SK-N-SH treated with all-trans-retinoic acid at 6 μM for 48 hours (cell line): ENCODE results near the gene INTS15.

Experiments
- ATAC-seq: fragments of 200-7000 bp; cut with Tn5 transposase; 3 replicates; pipeline ENCODE4 v1.9.1; 2020; ENCODE audit warnings: mild to moderate bottlenecking, moderate library complexity
- ARNTL ChIP-seq: fragments of 450-650 bp; formaldehyde crosslinking; IDR thresholded peaks from 2 replicates; pipeline ENCODE4 v1.5.0; 2020; ENCODE audit warnings: low read depth, mild to moderate bottlenecking, moderate library complexity, borderline replicate concordance
- BACH2 ChIP-seq: fragments of 250-450 bp; sonication (Bioruptor Pico); IDR thresholded peaks from 2 replicates; pipeline ENCODE4 v1.9.0; 2021; ENCODE audit warnings: mild to moderate bottlenecking, borderline replicate concordance
- CSRNP3 ChIP-seq: fragments of 250-450 bp; sonication (Bioruptor Pico); IDR thresholded peaks from 2 replicates; pipeline ENCODE4 v1.5.1; 2021; ENCODE audit warnings: mild to moderate bottlenecking, moderate library complexity
- ESRRG ChIP-seq: fragments of 250-450 bp; sonication (Bioruptor Pico); IDR thresholded peaks from 2 replicates; pipeline ENCODE4 v1.6.1; 2021; ENCODE audit warnings: mild to moderate bottlenecking
- GLIS3 ChIP-seq: fragments of 250-450 bp; sonication (Bioruptor Pico); IDR thresholded peaks from 2 replicates; pipeline ENCODE4 v1.5.0; 2020; ENCODE audit warnings: mild to moderate bottlenecking, moderate library complexity
- ISL1 ChIP-seq: fragments of 250-450 bp; sonication (Bioruptor Pico); IDR thresholded peaks from 2 replicates; pipeline ENCODE4 v2.1.2; 2022; ENCODE audit warnings: mild to moderate bottlenecking, moderate library complexity
- OSR1 ChIP-seq: fragments of 250-450 bp; sonication (Bioruptor Pico); IDR thresholded peaks from 2 replicates; pipeline ENCODE4 v1.8.0; 2022; ENCODE audit warnings: moderate library complexity, mild to moderate bottlenecking, inconsistent platforms
- PPARA ChIP-seq: fragments of 250-450 bp; sonication (Bioruptor Pico); IDR thresholded peaks from 2 replicates; pipeline ENCODE4 v1.5.0; 2020; ENCODE audit warnings: mild to moderate bottlenecking, borderline replicate concordance
- RARB ChIP-seq: fragments of 250-450 bp; sonication (Bioruptor Pico); IDR thresholded peaks from 2 replicates; pipeline ENCODE4 v1.8.0; 2021; ENCODE audit warnings: mild to moderate bottlenecking, moderate library complexity
- SNAI2 ChIP-seq: fragments of 250-450 bp; sonication (Bioruptor Pico); IDR thresholded peaks from 2 replicates; pipeline ENCODE4 v1.5.0; 2020; ENCODE audit warnings: mild to moderate bottlenecking, moderate library complexity
- TCF4 ChIP-seq: fragments of 250-450 bp; sonication (Bioruptor Pico); IDR thresholded peaks from 2 replicates; pipeline ENCODE4 v1.8.0; 2021; ENCODE audit warnings: mild to moderate bottlenecking, moderate library complexity, borderline replicate concordance
- TOX ChIP-seq: fragments of 250-450 bp; sonication (Bioruptor Pico); IDR thresholded peaks from 2 replicates; pipeline ENCODE4 v1.8.0; 2021; ENCODE audit warnings: mild to moderate bottlenecking, moderate library complexity, borderline replicate concordance
- ZC3H10 ChIP-seq: fragments of 250-450 bp; sonication (Bioruptor Pico); IDR thresholded peaks from 2 replicates; pipeline ENCODE4 v1.5.1; 2021; ENCODE audit warnings: mild to moderate bottlenecking, moderate library complexity
- ZFP3 ChIP-seq: fragments of 250-450 bp; sonication (Bioruptor Pico); IDR thresholded peaks from 2 replicates; pipeline ENCODE4 v1.5.0; 2020; ENCODE audit warnings: mild to moderate bottlenecking, moderate library complexity
- ZNF70 ChIP-seq: fragments of 450-650 bp; formaldehyde crosslinking; IDR thresholded peaks from 2 replicates; pipeline ENCODE4 v1.5.0; 2020; ENCODE audit warnings: mild to moderate bottlenecking, moderate library complexity
- ZNF8 ChIP-seq: fragments of 450-650 bp; formaldehyde crosslinking; IDR thresholded peaks from 2 replicates; pipeline ENCODE4 v1.5.0; 2020; ENCODE audit warnings: mild to moderate bottlenecking, moderate library complexity
- TF ChIP-seq, protein P1 (sequence below): fragments of 250-450 bp; sonication (Bioruptor Pico); IDR thresholded peaks from 2 replicates; pipeline ENCODE4 v1.8.0; 2021; ENCODE audit warnings: low read depth, mild to moderate bottlenecking, moderate library complexity, borderline replicate concordance
- TF ChIP-seq, protein P2 (sequence below): fragments of 250-450 bp; sonication (Bioruptor Pico); IDR thresholded peaks from 2 replicates; pipeline ENCODE4 v1.5.0; 2020; ENCODE audit warnings: mild to moderate bottlenecking, moderate library complexity
- TF ChIP-seq, protein P3 (sequence below): fragments of 250-450 bp; sonication (Bioruptor Pico); IDR thresholded peaks from 2 replicates; pipeline ENCODE4 v1.5.1; 2020; ENCODE audit warnings: low read depth, mild to moderate bottlenecking, moderate library complexity

INTS15 gene

DNA sequence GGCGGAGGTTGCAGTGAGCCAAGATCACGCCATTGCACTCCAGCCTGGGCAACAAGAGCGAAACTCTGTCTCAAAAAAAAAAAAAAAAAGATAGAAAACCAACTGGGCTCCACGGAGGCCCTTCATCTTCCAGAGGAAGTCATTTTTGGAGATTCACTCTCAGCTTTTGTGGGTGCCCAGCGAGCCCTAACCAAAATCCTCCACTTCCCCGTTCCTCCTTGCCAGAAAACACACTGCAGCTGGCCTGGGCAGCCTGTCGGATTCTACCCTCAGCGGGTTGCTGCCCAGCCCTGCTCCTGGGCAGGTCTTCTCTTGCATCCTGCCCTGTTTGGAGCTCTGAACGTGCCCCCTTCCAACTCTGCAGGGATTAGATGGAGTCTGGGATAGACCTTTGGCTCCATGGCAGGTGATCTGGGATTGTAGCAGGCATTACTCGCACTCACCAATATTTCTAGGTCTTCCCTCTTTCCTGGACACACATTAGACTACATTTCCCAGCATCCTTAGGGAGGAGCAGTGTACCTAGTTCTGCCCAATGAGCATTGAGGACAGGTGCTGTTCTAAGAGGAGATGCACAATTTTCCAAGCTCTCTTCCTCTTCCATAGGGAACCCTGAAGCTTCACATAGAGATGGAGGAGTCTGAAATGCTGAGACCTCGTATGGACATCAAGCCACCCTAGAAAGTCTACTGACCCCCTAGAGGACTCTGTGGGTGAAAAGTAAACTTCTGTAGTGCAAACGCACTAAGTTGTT lies 43.1 kb upstream of the INTS15 start:
- TF ChIP-seq ESRRG (CRISPR knock-in tag) (no peak), ARNTL (CRISPR knock-in tag) (no peak), SNAI2 (no peak), TOX (CRISPR knock-in tag) (no peak), ZFP3 (CRISPR knock-in tag) (no peak), TCF4 (no peak), ZNF70 (CRISPR knock-in tag) (no peak), PPARA (no peak), ZNF8 (CRISPR knock-in tag) (no peak)
- TF ChIP-seq, protein P1, sequence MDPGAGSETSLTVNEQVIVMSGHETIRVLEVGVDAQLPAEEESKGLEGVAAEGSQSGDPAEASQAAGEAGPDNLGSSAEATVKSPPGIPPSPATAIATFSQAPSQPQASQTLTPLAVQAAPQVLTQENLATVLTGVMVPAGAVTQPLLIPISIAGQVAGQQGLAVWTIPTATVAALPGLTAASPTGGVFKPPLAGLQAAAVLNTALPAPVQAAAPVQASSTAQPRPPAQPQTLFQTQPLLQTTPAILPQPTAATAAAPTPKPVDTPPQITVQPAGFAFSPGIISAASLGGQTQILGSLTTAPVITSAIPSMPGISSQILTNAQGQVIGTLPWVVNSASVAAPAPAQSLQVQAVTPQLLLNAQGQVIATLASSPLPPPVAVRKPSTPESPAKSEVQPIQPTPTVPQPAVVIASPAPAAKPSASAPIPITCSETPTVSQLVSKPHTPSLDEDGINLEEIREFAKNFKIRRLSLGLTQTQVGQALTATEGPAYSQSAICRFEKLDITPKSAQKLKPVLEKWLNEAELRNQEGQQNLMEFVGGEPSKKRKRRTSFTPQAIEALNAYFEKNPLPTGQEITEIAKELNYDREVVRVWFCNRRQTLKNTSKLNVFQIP (CRISPR knock-in tag): no peak
- TF ChIP-seq, protein P2, sequence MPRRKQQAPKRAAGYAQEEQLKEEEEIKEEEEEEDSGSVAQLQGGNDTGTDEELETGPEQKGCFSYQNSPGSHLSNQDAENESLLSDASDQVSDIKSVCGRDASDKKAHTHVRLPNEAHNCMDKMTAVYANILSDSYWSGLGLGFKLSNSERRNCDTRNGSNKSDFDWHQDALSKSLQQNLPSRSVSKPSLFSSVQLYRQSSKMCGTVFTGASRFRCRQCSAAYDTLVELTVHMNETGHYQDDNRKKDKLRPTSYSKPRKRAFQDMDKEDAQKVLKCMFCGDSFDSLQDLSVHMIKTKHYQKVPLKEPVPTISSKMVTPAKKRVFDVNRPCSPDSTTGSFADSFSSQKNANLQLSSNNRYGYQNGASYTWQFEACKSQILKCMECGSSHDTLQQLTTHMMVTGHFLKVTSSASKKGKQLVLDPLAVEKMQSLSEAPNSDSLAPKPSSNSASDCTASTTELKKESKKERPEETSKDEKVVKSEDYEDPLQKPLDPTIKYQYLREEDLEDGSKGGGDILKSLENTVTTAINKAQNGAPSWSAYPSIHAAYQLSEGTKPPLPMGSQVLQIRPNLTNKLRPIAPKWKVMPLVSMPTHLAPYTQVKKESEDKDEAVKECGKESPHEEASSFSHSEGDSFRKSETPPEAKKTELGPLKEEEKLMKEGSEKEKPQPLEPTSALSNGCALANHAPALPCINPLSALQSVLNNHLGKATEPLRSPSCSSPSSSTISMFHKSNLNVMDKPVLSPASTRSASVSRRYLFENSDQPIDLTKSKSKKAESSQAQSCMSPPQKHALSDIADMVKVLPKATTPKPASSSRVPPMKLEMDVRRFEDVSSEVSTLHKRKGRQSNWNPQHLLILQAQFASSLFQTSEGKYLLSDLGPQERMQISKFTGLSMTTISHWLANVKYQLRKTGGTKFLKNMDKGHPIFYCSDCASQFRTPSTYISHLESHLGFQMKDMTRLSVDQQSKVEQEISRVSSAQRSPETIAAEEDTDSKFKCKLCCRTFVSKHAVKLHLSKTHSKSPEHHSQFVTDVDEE (CRISPR knock-in tag): no peak
- ATAC-seq: peak; percentile 62

GRCh38 chr7:6547400-6547799 lies 42.4 kb upstream of the INTS15 start:
- ATAC-seq: no peak
- no peak for TF ChIP-seq ESRRG (CRISPR knock-in tag)
- TF ChIP-seq BACH2 (CRISPR knock-in tag): no peak
- no peak for TF ChIP-seq ISL1 (CRISPR knock-in tag)
- TF ChIP-seq, protein P3, sequence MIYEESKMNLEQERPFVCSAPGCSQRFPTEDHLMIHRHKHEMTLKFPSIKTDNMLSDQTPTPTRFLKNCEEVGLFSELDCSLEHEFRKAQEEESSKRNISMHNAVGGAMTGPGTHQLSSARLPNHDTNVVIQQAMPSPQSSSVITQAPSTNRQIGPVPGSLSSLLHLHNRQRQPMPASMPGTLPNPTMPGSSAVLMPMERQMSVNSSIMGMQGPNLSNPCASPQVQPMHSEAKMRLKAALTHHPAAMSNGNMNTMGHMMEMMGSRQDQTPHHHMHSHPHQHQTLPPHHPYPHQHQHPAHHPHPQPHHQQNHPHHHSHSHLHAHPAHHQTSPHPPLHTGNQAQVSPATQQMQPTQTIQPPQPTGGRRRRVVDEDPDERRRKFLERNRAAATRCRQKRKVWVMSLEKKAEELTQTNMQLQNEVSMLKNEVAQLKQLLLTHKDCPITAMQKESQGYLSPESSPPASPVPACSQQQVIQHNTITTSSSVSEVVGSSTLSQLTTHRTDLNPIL (CRISPR knock-in tag): no peak
- no peak for TF ChIP-seq ZNF70 (CRISPR knock-in tag)

GRCh38 chr7:6551016-6551511 lies 38.8 kb upstream of the INTS15 start, which contains the start of gene GRID2IP:
Gene GRID2IP (minus strand): TSS chr7:6551461. CDS start chr7:6551436, 25 bp downstream.
- TF ChIP-seq CSRNP3 (CRISPR knock-in tag) (no peak), ARNTL (CRISPR knock-in tag) (no peak), TCF4 (no peak), GLIS3 (CRISPR knock-in tag) (no peak), BACH2 (CRISPR knock-in tag) (no peak), TOX (CRISPR knock-in tag) (no peak), ZNF70 (CRISPR knock-in tag) (no peak), SNAI2 (no peak), OSR1 (CRISPR knock-in tag) (no peak), ESRRG (CRISPR knock-in tag) (no peak)
- TF ChIP-seq, all 23 proteins: peak for 0

DNA sequence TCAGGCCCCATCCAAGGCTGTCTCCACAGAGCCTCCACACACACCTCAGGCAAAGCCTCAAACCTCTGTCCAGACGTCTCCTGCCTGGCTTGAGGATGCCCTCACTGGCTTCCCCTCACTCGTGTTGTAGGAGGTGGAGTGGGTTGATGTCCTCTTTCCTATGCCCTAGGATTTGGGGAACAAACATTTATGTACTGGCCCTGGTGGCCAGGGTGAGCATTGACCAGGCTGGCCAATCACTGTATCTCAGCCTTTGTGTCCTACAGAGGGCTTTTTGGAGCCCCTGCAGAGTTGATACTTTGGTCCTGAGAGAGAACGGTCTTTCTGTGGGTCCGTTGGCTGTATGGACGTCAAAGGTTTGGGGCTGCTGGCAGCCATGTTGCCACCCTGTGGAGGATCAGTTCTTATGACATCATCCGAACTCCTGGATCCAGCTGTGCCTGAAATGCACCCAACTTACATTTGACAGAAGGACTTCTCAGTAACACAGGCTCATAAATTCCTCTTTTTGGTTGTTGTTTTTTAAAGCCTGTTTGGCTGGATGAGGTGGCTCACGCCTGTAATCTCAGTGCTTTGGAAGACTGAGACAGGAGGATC lies 36.3 kb upstream of the INTS15 start:
- no peak for TF ChIP-seq ISL1 (CRISPR knock-in tag)
- no peak for TF ChIP-seq ZC3H10
- TF ChIP-seq RARB: no peak
- TF ChIP-seq, protein P2 (CRISPR knock-in tag): no peak
- no peak for TF ChIP-seq CSRNP3 (CRISPR knock-in tag)
- TF ChIP-seq BACH2 (CRISPR knock-in tag): no peak
- ATAC-seq: peak; percentile 64

More at GRCh38 chr7:6551016-6551511, 38.8 kb upstream of the INTS15 start, which contains the start of gene GRID2IP:
- no peak for ATAC-seq
